ENCODE data around the gene SPATA9.
"Not testable (repeated sequence)": the region's sequence is repeated elsewhere in the genome, so short reads cannot be mapped to it uniquely, and the experiment has no call there.

Gene SPATA9

DNA sequence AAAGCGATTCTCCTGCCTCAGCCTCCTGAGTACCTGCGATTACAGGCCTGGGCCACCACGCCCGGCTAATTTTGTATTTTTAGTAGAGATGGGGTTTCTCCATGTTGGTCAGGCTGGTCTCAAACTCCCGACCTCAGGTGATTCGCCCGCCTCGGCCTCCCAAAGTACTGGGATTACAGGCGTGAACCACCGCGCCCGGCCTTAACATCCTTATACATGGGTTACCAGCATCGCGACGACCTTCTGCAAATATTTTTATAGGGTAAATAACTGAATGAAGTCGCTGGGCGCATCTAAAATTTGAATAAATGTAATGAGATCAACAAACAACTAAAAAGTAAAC, 36.6 kb downstream of the SPATA9 start:
- DNase-seq (ENCODE audit: low spot score) = not testable (repeated sequence)

DNA sequence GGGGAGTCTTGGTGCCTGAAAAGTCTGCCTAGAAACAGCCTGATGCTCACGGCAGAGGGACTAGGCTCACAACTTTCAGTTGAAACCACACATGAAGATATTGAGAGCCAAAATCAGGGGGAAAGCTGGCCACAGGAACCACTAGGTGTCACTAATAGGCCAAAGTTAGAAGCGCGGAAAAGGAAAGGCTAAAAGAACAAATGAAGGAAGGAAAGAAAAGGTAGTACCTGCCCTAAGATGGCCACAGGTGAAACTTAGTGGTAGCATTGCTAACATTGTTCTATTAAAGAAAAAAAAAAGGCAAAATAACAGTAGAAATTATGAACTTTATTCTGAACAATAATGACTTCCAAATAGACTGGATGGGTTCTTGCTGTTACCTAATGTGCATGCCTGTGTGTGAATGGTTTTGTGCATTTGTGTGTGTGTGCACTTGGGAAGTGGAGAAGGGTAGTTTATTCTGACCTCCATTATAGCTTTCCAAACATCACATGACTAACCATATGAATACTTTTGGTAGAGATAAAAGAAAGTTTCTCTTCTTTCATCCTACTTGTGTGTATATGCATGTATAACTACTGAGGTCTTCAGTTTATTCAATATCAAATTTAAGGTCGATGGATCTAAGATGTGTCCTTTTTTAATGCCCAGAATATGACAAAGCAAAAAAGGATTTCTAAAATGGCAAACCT, 38.3 kb downstream of the SPATA9 start:
- peak; percentile 45 for DNase-seq (ENCODE audit: low spot score)

DNA sequence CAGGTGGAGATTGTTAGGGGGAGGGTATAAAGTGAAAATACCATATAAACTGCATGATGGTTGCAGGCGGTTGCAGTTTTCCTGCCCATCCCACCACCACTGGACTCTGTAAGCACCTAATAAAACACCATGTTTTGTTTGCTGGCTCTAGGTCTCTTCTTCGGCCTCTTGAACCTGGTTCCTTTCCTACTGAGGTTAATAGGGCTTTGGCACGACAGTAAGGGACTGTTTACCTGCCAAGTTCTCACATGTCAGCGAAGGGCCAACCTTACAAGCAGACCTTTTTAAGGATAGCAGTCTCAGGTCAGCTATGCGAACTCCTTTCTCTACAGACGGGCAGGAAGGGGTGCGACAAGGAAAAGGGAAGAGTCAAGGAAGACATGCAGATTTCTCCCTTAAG, 39.6 kb downstream of the SPATA9 start:
- no peak for DNase-seq (ENCODE audit: low spot score)

DNA sequence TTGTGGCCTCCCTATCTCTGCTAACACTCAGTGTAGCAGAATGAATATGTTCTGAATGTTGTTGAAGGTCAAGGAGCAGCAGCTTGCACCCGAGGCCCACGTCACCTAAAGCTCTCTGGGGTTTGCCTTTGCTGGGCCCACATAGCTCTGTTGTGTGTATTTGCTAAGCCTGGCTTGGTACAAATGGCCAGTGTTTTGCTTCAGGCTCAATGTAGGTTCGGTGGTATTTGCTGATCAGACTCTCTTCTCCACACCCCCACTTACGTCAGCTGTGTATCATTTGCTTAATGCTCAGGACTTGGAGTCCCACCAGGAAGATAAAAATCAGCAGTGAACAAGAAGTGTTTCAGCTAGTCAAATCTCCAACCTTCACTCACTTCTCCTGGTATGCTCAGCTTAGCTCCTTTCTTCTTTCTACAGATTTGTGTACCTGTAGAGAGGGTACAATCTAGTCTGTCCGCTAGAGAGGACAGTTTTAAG, 41.0 kb downstream of the SPATA9 start:
- DNase-seq (ENCODE audit: low spot score) = no peak

DNA sequence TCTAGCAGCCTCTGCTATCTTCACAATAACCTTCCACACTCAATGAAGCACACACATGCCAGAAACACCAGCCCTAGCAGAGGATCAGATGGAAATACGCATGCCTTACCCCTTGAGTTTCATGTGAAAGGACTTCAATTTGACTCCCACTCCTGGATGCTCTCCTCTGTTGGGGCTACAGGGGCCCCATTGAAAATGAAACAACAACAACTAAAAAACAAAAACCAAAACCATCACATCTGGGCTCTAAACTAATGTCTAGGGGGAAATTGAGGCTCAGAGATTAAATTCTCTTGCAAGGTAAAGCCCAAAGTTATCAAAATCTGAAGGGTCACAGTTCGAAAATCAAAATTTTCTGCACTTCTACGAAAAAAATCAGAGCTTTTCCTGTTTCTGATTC, 44.2 kb downstream of the SPATA9 start:
- no peak for DNase-seq (ENCODE audit: low spot score)

DNA sequence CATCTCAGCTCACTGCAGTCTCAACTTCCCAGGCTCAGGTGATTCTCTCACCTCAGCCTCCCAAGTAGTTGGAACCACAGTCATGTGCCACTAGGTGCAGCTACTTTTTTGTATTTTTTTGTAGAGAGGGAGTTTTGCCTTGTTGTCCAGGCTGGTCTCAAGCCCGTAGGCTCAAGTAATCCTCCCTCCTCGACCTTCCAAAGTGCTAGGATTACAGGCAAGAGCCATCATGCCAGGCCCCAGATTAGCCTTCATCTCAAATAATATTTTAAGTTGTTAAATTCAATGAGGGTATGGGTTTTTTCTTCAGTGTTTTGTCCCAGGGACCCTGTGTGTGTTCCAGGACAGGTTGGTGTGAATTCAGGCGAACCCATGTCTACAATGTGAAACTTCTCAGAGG, 48.7 kb downstream of the SPATA9 start:
- DNase-seq (ENCODE audit: low spot score) = no peak

DNA sequence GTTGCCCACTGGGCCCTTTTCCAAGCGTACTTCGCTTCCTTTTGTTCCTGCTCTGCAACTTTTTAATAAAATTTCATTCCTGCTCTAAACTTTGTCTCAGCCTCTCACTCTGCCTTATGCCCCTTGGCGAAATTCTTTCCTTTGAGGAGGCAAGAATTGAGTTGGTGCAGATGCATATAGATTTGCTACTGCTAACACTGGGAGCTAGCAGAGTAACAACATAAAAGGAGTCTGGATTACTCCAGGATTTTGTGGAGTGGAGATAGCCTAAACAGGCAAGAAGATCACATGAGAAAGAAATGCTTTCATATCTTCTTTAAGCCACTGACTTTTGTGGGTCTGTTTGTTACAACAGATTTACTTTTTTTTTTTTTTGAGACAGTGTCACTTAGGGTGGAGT, 49.1 kb downstream of the SPATA9 start:
- DNase-seq (ENCODE audit: low spot score) = no peak

DNA sequence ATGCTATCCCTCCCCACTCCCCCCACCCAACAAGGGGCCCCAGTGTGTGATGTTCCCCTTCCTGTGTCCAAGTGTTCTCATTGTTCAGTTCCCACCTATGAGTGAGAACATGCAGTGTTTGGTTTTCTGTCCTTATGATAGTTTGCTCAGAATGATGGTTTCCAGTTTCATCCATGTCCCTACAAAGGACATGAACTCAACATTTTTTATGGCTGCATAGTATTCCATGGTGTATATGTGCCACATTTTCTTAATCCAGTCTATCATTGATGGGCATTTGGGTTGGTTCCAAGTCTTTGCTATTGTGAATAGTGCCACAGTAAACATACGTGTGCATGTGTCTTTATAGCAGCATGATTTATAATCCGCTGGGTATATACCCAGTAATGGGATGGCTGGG, 49.8 kb downstream of the SPATA9 start:
- not testable (repeated sequence) for DNase-seq (ENCODE audit: low spot score)

DNA sequence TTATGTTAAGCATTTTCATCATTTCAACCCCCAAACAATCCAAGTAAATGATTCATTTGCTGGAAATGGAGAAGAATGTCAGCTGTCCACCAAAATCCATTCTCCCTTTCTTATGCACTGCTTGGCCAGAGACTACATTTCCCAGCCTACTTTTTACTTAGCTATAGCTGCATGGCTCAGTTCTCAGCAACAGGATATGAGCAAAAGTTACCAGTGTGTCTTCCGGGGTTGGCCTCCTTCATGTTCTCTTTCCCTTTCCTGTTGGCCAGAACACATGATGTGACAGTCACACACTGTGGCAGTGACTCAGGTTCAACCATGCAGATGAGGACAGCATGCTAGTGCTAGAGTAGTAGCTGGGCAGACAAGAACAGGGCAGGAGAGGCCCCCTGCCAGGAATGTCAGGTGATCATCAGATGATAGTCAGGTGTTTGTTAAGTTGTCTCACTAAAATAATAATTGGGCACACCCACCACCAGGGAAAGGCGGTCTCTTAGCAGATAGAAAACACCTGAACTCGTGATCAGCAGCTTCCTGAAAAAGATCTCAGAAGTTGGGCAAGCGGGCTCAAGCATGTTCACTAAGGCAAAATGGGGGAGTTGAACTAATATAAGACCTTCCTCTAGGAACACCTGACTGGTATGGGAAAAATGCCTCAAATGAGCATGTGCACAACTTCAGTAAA, 50.7 kb downstream of the SPATA9 start:
- DNase-seq (ENCODE audit: low spot score) = peak; percentile 96

DNA sequence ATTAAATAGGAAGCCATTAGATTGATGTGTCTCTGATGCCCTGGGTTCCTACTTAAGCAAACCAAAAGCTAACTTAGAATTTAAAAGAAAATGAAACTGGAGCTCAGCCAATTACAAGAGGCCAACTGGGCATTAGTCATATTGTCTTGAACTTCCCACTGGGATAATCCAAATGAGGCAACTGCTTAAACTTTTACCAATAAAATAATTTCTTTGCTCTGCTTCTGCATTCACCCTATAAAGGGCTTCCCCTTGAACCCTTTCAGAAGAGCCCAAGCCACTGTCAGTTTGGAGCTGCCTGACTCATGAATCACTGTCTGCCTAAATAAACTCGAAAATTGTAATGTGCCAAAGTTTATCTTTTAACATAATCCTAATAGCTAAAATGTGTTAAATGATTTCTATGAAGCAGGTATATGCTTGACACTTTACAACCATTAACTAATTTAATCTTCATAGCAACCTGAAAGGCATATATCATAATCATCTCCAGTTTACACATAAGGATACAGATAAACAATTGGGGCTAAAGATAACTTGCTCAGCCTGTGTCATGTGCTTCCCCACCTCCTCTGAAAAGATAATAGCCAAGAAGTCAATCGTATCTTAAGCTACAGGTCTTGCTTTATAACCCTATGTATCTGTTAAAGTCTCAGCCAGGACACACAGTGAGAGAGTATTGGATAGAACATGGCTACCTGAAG, 51.4 kb downstream of the SPATA9 start:
- peak; percentile 52 for DNase-seq (ENCODE audit: low spot score)

DNA sequence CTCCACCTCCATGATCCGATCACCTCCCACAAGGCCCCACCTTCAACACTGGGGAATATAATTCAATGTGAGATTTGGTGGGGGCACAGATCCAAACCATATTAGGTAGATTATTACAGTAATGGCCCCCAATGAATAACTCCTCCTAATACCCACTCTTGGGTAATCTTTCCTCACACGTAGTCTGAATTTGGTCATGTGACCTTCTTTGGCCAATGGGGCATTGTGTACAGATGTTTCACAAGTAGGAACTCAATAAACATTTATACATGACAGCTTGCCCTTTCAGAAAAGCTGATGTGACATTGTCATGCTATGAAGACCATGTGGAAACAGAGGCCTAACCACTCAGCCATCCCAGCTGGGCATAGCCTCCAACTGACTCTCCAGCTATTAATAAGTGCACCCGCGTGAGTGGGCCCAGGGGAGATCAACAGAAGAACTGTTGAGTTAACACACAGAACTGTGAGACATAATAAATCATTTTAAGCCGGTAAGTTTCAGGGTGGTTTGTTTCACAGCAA, 52.3 kb downstream of the SPATA9 start:
- DNase-seq (ENCODE audit: low spot score) = no peak

DNA sequence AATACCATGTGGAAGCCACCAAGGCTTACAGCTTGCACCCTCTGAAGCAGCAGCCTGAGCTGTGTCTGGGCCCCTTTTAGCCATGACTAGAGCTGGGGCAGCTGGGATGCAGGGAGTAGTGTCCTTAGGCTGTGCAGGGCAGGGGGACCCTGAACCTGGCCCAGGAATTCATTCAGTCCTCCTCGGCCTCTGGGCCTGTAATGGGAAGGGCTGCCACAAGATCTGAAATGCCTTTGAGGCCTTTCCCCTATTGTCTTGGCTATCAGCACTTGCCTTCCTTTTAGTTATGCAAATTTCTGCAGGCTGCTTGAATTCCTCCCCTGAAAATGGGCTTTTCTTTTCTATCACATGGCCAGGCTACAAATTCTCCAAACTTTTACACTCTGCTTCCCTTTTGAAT, 53.9 kb downstream of the SPATA9 start:
- no peak for DNase-seq (ENCODE audit: low spot score)

DNA sequence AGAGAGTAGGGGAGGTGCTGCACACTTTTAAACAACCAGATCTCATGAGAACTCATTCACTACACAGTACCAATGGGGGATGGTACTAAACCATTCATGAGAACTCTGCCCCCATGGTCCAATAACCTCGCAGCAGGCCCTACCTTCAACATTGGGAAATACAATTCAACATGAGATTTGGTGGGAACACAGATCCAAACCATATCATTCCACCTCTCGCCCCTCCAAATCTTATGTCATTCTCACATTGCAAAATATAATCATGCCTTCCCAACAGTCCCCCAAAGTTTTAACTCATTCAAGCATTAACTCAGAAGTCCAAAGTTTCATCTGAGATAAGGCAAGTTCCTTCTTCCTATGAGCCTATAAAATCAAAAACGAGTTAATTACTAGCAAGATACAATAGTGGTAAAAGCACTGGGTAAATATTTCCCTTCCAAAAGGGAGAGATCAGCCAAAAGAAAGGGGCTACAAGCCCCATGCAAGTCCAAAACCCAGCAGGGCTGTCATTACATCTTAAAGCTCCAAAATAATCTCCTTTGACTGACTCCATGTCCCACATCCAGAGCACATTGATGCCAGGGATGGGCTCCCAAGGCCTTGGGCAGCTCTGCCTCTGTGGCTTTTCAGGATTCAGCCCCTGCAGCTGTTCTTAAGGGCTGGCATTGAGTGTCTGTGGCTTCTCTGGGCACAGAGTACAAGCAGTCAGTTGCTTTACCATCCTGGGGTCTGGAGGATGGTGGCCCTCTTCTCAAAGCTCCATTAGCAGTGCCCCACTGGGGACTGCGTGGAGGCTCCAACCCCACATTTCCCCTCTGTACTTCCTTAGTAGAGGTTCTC, 54.6 kb downstream of the SPATA9 start:
- no peak for DNase-seq (ENCODE audit: low spot score)

DNA sequence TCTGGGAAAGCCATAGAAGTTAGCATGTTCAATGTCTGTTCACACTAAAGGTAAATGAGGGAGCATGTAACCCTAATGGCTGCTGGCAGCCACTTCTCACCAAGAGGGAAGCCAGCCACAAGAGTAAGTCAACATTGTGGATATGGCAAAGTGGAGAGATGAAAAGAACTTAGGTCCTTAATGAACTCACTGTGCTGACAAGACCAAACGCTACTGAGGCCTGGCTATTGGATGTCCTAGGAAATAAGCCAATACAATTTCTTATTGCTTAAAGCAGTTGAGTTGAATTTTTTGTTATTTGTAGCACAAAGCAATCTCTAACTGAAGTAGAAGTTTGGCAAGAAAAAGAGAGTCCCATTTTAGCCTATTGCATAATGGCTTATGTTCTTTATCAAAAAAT, 56.1 kb downstream of the SPATA9 start:
- DNase-seq (ENCODE audit: low spot score) = no peak

DNA sequence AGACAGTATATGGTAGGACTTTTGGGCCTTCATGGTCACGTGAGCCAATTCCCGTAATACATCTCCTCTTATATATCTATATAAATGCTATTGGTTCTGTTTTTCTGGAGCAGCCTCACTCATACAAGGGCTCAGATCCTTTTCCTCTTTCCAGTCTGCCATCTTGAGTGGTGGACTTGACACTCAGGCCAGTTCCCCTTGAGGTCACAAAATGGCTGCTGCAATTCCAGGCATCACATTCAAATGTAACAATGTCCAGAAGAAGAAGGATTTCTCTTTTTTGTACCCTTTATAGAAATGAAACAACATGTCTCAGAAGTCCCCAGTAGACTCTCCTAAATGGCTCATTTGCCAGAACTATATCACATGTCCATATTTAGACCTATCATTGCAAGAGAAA, 58.4 kb downstream of the SPATA9 start:
- no peak for DNase-seq (ENCODE audit: low spot score)

DNA sequence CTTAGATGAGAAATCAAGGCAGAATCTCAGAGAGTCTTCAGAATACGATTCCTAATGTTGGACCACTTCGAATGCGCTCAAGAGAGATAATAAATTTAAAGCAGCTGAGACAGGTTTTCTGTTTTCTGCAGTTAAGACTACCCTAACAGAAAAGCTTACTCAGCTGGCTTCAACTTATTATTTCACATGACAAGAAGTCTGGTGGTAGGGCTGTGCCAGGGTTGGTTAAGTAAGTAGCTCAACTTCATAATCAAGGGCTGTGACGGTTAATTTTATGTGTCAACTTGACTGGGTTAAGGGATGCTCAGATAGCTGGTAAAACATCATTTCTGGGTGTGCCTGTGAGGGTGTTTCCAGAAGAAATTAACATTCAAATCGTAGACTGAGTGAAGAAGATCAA, 59.1 kb downstream of the SPATA9 start:
- DNase-seq (ENCODE audit: low spot score) = no peak

DNA sequence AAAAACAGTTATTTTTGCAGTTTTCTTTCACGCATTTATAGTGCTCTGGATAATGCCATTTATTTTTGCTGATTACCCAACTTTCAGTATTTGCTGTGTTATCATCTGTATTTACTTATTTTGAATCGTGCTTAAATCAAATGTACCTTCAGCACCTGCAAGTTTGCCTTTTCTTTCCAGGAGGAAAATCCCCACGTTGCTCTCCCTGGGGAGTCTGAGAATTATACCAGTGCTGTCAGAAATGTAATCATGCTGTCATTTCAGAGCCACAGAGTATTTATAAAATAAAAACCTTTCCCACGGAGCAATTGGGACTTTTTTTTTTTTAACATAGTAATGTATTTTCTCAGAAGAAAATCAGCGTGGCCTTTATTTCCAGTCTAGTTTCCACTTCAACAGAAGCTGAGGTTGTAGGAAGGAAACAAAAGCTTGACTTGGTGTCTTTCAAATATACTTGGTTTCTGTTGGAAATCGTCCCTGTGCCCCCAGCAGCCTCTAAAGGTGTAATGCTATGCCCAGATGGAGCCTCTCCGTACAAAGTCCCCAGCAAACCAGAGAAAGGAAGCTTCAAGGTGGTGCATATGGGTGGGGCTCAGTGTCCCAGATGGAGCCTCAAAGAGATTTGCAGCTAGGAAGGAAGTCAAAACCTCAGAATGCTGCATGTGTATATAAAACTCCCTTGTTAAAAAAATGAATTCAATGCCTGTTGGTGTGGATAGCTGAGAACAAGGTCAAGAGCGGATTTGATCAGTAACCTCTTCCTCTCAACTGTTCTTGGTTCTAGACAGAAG, 60.8 kb downstream of the SPATA9 start:
- DNase-seq (ENCODE audit: low spot score) = no peak

DNA sequence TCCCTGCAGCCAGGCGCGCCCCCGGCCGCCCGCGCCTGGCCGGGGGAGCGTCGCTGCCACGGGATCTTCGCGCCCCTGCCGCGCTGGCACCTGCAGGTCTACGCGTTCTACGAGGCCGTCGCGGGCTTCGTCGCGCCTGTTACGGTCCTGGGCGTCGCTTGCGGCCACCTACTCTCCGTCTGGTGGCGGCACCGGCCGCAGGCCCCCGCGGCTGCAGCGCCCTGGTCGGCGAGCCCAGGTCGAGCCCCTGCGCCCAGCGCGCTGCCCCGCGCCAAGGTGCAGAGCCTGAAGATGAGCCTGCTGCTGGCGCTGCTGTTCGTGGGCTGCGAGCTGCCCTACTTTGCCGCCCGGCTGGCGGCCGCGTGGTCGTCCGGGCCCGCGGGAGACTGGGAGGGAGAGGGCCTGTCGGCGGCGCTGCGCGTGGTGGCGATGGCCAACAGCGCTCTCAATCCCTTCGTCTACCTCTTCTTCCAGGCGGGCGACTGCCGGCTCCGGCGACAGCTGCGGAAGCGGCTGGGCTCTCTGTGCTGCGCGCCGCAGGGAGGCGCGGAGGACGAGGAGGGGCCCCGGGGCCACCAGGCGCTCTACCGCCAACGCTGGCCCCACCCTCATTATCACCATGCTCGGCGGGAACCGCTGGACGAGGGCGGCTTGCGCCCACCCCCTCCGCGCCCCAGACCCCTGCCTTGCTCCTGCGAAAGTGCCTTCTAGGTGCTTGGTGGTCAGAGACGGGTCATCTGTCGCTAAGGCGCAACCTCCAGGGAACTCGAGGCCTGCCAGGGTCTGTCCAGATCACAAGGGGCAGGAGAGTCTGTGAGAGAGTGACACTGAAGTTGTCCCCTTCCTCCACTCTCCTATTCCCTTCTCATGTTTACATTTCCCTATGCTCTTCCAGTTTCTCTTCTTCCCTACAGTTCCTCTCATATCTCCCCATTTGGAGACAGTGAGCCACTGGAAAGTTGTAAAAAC, 61.6 kb downstream of the SPATA9 start:
- peak; percentile 30 for DNase-seq (ENCODE audit: low spot score)

DNA sequence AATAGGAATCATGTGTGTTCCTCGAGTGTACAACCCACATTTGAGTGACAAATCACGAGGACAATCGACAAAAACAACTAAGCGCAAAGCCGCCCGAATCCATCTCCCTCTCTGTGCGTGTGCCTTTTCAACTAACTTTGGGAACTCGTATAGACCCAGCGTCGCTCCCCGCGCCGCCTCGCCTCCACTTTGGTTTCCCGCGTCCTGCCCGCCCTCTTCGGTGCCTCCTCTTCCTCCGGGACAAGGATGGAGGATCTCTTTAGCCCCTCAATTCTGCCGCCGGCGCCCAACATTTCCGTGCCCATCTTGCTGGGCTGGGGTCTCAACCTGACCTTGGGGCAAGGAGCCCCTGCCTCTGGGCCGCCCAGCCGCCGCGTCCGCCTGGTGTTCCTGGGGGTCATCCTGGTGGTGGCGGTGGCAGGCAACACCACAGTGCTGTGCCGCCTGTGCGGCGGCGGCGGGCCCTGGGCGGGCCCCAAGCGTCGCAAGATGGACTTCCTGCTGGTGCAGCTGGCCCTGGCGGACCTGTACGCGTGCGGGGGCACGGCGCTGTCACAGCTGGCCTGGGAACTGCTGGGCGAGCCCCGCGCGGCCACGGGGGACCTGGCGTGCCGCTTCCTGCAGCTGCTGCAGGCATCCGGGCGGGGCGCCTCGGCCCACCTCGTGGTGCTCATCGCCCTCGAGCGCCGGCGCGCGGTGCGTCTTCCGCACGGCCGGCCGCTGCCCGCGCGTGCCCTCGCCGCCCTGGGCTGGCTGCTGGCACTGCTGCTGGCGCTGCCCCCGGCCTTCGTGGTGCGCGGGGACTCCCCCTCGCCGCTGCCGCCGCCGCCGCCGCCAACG, 62.5 kb downstream of the SPATA9 start, which contains the start of gene GPR150:
GPR150 (plus strand) TSS at position 58 of the 840 bp plus-strand sequence; CDS start at position 247, 189 bp downstream.
- peak; percentile 81 for DNase-seq (ENCODE audit: low spot score)

All from kidney capillary endothelial cell (primary cell).